ENCODE data around the gene CNOT8. TPM values are rescaled to one million over a fixed set of nuclear protein-coding genes. Genes with fewer than 3 reads are reported as not detected.

CNOT8 gene
- total and polyA plus RNA-seq, 4 donors = 53.9 to 87.0 (median 68.7) TPM

GRCh38 chr5:154865466-154866184 is 7.2 kb downstream of the CNOT8 start:
- Histone ChIP-seq H3K9me3 (ENCODE audit: control insufficient read depth in 4 of 4, insufficient read depth in 3 of 4, low read length in 3 of 4) (no peaks in the 10 kb centered on the region), H3K4me1 (ENCODE audit: control insufficient read depth in 5 of 5, insufficient read depth in 5 of 5, low read length in 5 of 5) (peaks cover 0 to 8% (median 3%) of the 10 kb centered on the region in 5 donors), H3K27me3 (ENCODE audit: control insufficient read depth in 3 of 3, insufficient read depth in 3 of 3, low read length in 2 of 3) (no peaks in the 10 kb centered on the region), H3K36me3 (ENCODE audit: control insufficient read depth in 4 of 4, insufficient read depth in 4 of 4, low read length in 4 of 4) (peaks cover 17 to 33% (median 29%) of the 10 kb centered on the region in 4 donors), H3K27ac (ENCODE audit: low read depth in 1 of 2, low read length in 1 of 2) (peak overlapping the region in 1 of 2 donors; percentile 59), H3K9ac (ENCODE audit: insufficient read depth in 1 of 2, low read length in 2 of 2) (no peak overlapping the region), H3K4me3 (no peak overlapping the region)
- DNase-seq (no peak), ATAC-seq (ENCODE audit: insufficient read depth, low FRiP score) (no peak)
- no peak for TF ChIP-seq CTCF (IDR thresholded peaks at IDR 0.05; ENCODE audit: control extremely low read depth, extremely low read depth)
- WGBS, 2 donors = 47 to 56% methylated on average over 5 of the region's 5 CpGs

GRCh38 chr5:154866841-154867240 is 8.4 kb downstream of the CNOT8 start:
- 75 to 83% methylated on average over 2 of the region's 2 CpGs for WGBS, 2 donors

GRCh38 chr5:154868702-154869101 is 10.3 kb downstream of the CNOT8 start:
- DNase-seq (no peak), ATAC-seq (ENCODE audit: insufficient read depth, low FRiP score) (no peak)
- Histone ChIP-seq H3K9me3 (ENCODE audit: control insufficient read depth in 4 of 4, insufficient read depth in 3 of 4, low read length in 3 of 4) (no peaks in the 10 kb centered on the region), H3K36me3 (ENCODE audit: control insufficient read depth in 4 of 4, insufficient read depth in 4 of 4, low read length in 4 of 4) (peaks cover 24 to 40% (median 40%) of the 10 kb centered on the region in 4 donors), H3K9ac (ENCODE audit: insufficient read depth in 1 of 2, low read length in 2 of 2) (no peak overlapping the region), H3K27me3 (ENCODE audit: control insufficient read depth in 3 of 3, insufficient read depth in 3 of 3, low read length in 2 of 3) (no peaks in the 10 kb centered on the region), H3K4me3 (no peak overlapping the region), H3K27ac (ENCODE audit: low read depth in 1 of 2, low read length in 1 of 2) (no peak overlapping the region), H3K4me1 (ENCODE audit: control insufficient read depth in 5 of 5, insufficient read depth in 5 of 5, low read length in 5 of 5) (peaks cover 0 to 3% (median 0%) of the 10 kb centered on the region in 5 donors)
- WGBS, 2 donors = 90 to 92% methylated on average over 5 of the region's 5 CpGs
- no peak for TF ChIP-seq CTCF (IDR thresholded peaks at IDR 0.05; ENCODE audit: control extremely low read depth, extremely low read depth)

More at GRCh38 chr5:154866841-154867240, 8.4 kb downstream of the CNOT8 start:
- H3K4me3 ChIP-seq = no peak overlapping the region
- H3K9me3 ChIP-seq (ENCODE audit: control insufficient read depth in 4 of 4, insufficient read depth in 3 of 4, low read length in 3 of 4) = no peaks in the 10 kb centered on the region
- no peaks in the 10 kb centered on the region for H3K27me3 ChIP-seq (ENCODE audit: control insufficient read depth in 3 of 3, insufficient read depth in 3 of 3, low read length in 2 of 3)
- peaks cover 0 to 5% (median 3%) of the 10 kb centered on the region in 5 donors for H3K4me1 ChIP-seq (ENCODE audit: control insufficient read depth in 5 of 5, insufficient read depth in 5 of 5, low read length in 5 of 5)
- H3K36me3 ChIP-seq (ENCODE audit: control insufficient read depth in 4 of 4, insufficient read depth in 4 of 4, low read length in 4 of 4) = peaks cover 21 to 42% (median 37%) of the 10 kb centered on the region in 4 donors
- no peak for TF ChIP-seq CTCF (IDR thresholded peaks at IDR 0.05; ENCODE audit: control extremely low read depth, extremely low read depth)
- DNase-seq (no peak), ATAC-seq (ENCODE audit: insufficient read depth, low FRiP score) (no peak)
- H3K27ac ChIP-seq (ENCODE audit: low read depth in 1 of 2, low read length in 1 of 2) = no peak overlapping the region
- H3K9ac ChIP-seq (ENCODE audit: insufficient read depth in 1 of 2, low read length in 2 of 2) = no peak overlapping the region

Data from lung (tissue), 12 donors.